ENCODE measurements around the gene LRRC55. TPM values are rescaled to one million over a fixed set of nuclear protein-coding genes. Genes with fewer than 3 reads are reported as not detected.

LRRC55 gene
- total and polyA plus RNA-seq, 2 donors (not counting 3 experiments of a cell fraction or from before 2014, with no cell fraction given) = not detected

- TF ChIP-seq CTCF (IDR thresholded peaks at IDR 0.05; ENCODE audit: extremely low read depth in 1 of 2, insufficient read depth in 1 of 2, low read depth in 1 of 2, low read length in 2 of 2) (no peak), EZH2 (IDR thresholded peaks at IDR 0.05; ENCODE audit: borderline replicate concordance, low read depth, low read length, severe bottlenecking) (no peak), JUN (IDR thresholded peaks at IDR 0.05; ENCODE audit: borderline replicate concordance, insufficient read depth, insufficient read length, low read depth) (no peak), POLR2AphosphoS5 (IDR thresholded peaks at IDR 0.05; ENCODE audit: insufficient read depth, low read depth, low read length) (no peak), MAX (IDR thresholded peaks at IDR 0.05; ENCODE audit: insufficient read depth, insufficient read length) (no peak), POLR2A (IDR thresholded peaks at IDR 0.05; ENCODE audit: low read depth, low read length) (no peak), GATA2 (IDR thresholded peaks at IDR 0.05; ENCODE audit: insufficient read depth, insufficient read length, low read depth, low read length) (no peak), MYC (IDR thresholded peaks at IDR 0.05; ENCODE audit: low read depth, low read length) (no peak), FOS (IDR thresholded peaks at IDR 0.05; ENCODE audit: borderline replicate concordance, insufficient read depth, low read length) (no peak)
- POLR2A ChIA-PET = no interaction called here
- CTCF ChIA-PET = interaction anchor here (2.1 kb wide), 1 partner anchor 32 kb away, joined by 7 read pairs; no protein-coding TSS in a partner anchor
- no TSS peak for BruUV-seq (replicated peaks)
- Histone ChIP-seq H3K27ac (ENCODE audit: insufficient read depth, low read depth, low read length) (no peak overlapping the region), H3K27me3 (ENCODE audit: control insufficient read depth in 2 of 2, insufficient read depth in 2 of 2, low read length in 2 of 2) (no peaks in the 10 kb centered on the region), H4K20me1 (replicated peaks; ENCODE audit: control insufficient read depth, extremely low read depth, insufficient read depth, low read length) (no peaks in the 10 kb centered on the region), H3K9me3 (replicated peaks; ENCODE audit: control insufficient read depth, insufficient read depth, low read length) (no peaks in the 10 kb centered on the region), H3K4me1 (ENCODE audit: control insufficient read depth, extremely low read depth, insufficient read depth, low read length) (peaks cover 19% of the 10 kb centered on the region), H3K9ac (replicated peaks; ENCODE audit: extremely low read depth, insufficient read depth, low read length) (no peak overlapping the region), H3K79me2 (ENCODE audit: control insufficient read depth, insufficient read depth, low read length) (no peaks in the 10 kb centered on the region), H3K36me3 (ENCODE audit: control insufficient read depth in 2 of 2, extremely low read depth in 1 of 2, insufficient read depth in 2 of 2, low read length in 2 of 2) (no peaks in the 10 kb centered on the region), H2AFZ (ENCODE audit: low read depth, low read length) (no peak overlapping the region), H3K4me3 (replicated peaks in 1 of 3; ENCODE audit: insufficient read depth in 1 of 3, low read depth in 1 of 3, low read length in 3 of 3) (no peak overlapping the region), H3K4me2 (ENCODE audit: insufficient read depth, low read length) (no peak overlapping the region), H3K9me1 (replicated peaks; ENCODE audit: control insufficient read depth, extremely low read depth, insufficient read depth, low read length) (no peaks in the 10 kb centered on the region)
- no peak for FAIRE-seq
- intact Hi-C loops (cut with micrococcal nuclease) = no loop called here
- DNase-seq (ENCODE audit: low read depth, low spot score) = peak; percentile 44
- dilution Hi-C loops (cut with MboI; ENCODE audit: extremely low pct_ligation_motif_present, low sequenced_read_pairs) = no loop called here
These were observed 35.3 kb downstream of the LRRC55 start for GRCh38 chr11:57217053-57217452.

Measured in endothelial cell of umbilical vein (primary cell).